IMR-90 (cell line): ENCODE data around the gene ARX.

Experiments used
- BHLHE40 ChIP-seq: fragments of 150-350 bp; IDR thresholded peaks from 2 replicates; pipeline ENCODE4 v1.6.1; 2016; ENCODE audit warnings: mild to moderate bottlenecking, low read depth, low read length
- MAFK ChIP-seq: IDR thresholded peaks from 2 replicates; pipeline ENCODE4 v1.6.1; 2012; ENCODE audit warnings: low read depth, low read length, improper control_type of control experiment
- MXI1 ChIP-seq: IDR thresholded peaks from 2 replicates; pipeline ENCODE4 v1.6.1; 2012; ENCODE audit warnings: low read depth, mild to moderate bottlenecking, low read length, moderate library complexity, borderline replicate concordance
- NFE2L2 ChIP-seq: fragments of 150-350 bp; IDR thresholded peaks from 2 replicates; pipeline ENCODE4 v1.6.1; 2016; ENCODE audit warnings: low read depth, mild to moderate bottlenecking, low read length
- POLR2A ChIP-seq: IDR thresholded peaks from 2 replicates; pipeline ENCODE4 v1.6.1; 2012; ENCODE audit warnings: mild to moderate bottlenecking, low read depth, low read length
- RCOR1 ChIP-seq: IDR thresholded peaks from 2 replicates; pipeline ENCODE4 v1.6.1; 2012; ENCODE audit warnings: mild to moderate bottlenecking, low read length, improper control_type of control experiment; ENCODE audit not compliant: insufficient replicate concordance
- RFX5 ChIP-seq: IDR thresholded peaks from 2 replicates; pipeline ENCODE4 v1.8.0; 2012; ENCODE audit warnings: low read depth, mild to moderate bottlenecking, low read length, moderate library complexity
- SMC3 ChIP-seq: fragments of 150-350 bp; IDR thresholded peaks from 2 replicates; pipeline ENCODE4 v1.6.1; 2016; ENCODE audit warnings: low read depth, mild to moderate bottlenecking, antibody characterized with exemption, low read length, moderate library complexity
- TF ChIP-seq, protein P1 (sequence below): conservative IDR thresholded peaks from 2 replicates; pipeline ENCODE4 v1.5.1; 2012; ENCODE audit warnings: mild to moderate bottlenecking, low read depth, low read length, improper control_type of control experiment
- TF ChIP-seq, protein P2 (sequence below): fragments of 150-350 bp; IDR thresholded peaks from 2 replicates; pipeline ENCODE4 v1.6.1; 2017; ENCODE audit warnings: mild to moderate bottlenecking, antibody characterized with exemption, low read length, low read depth

DNA sequence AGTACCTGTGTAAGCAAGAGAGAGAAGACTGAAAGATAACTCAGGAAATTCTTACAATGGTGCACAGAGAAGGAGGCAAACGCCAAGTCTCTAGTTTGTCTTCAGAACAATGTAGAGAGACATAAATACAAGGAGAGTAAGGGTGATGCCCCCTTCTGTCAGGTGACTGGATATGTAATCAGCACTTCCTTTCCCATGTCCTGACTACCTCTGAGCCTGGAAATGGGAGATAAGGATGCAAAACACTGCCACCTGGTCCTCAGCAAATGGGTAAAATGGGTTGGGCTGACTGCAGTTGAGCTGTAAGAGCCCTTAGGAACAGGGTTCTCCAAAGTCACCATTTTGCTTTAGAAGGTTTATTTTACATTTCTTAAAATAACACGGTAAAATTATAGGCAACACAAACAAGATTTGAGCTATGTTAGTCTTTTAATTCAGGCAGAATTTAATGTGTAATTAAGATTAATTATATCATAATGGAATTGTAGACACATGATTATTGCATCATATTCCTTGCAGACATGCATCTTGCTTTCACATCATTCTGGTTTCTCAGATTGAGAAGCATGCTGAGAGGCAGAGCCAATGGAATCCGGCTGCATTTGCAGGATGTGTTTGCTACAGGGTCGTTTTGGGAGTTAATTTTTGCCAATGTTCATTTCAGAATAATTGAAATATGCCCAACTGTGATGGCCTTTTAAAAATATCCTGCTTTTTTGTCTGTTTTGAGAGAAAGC is 37.2 kb upstream of the ARX start:
- TF ChIP-seq, protein P1, sequence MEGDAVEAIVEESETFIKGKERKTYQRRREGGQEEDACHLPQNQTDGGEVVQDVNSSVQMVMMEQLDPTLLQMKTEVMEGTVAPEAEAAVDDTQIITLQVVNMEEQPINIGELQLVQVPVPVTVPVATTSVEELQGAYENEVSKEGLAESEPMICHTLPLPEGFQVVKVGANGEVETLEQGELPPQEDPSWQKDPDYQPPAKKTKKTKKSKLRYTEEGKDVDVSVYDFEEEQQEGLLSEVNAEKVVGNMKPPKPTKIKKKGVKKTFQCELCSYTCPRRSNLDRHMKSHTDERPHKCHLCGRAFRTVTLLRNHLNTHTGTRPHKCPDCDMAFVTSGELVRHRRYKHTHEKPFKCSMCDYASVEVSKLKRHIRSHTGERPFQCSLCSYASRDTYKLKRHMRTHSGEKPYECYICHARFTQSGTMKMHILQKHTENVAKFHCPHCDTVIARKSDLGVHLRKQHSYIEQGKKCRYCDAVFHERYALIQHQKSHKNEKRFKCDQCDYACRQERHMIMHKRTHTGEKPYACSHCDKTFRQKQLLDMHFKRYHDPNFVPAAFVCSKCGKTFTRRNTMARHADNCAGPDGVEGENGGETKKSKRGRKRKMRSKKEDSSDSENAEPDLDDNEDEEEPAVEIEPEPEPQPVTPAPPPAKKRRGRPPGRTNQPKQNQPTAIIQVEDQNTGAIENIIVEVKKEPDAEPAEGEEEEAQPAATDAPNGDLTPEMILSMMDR = no peak
- TF ChIP-seq MXI1 (no peak), SMC3 (no peak), POLR2A (no peak), BHLHE40 (no peak), RFX5 (no peak), RCOR1 (no peak), NFE2L2 (no peak), MAFK (no peak)
- TF ChIP-seq, protein P2, sequence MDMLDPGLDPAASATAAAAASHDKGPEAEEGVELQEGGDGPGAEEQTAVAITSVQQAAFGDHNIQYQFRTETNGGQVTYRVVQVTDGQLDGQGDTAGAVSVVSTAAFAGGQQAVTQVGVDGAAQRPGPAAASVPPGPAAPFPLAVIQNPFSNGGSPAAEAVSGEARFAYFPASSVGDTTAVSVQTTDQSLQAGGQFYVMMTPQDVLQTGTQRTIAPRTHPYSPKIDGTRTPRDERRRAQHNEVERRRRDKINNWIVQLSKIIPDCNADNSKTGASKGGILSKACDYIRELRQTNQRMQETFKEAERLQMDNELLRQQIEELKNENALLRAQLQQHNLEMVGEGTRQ = no peak
